Fibroblast of villous mesenchyme (primary cell): ENCODE data around the gene CBX1. TPM values are rescaled to one million over a fixed set of nuclear protein-coding genes. Genes with fewer than 3 reads are reported as not detected.

Experiments
- DNase-seq: peaks from one replicate; pipeline ENCODE4 v3.0.0-alpha.2; 2010; ENCODE audit warnings: low read depth
- H3K4me3 ChIP-seq: 2 replicates; pipeline ENCODE4 v1.5.1; 2011; ENCODE audit warnings: low read depth, mild to moderate bottlenecking, low read length
- total RNA-seq: library from RNA; depleted of rRNA; stranded (reverse); fragments of >200 nt; gene quantifications from 2 replicates; pipeline ENCODE4 v1.2.3, GENCODE V29; 2012
- TF ChIP-seq, protein P1 (sequence below): IDR thresholded peaks from 2 replicates; pipeline ENCODE4 v1.5.1; 2012; ENCODE audit warnings: low read depth, mild to moderate bottlenecking, low read length; ENCODE audit not compliant: insufficient read depth

Gene CBX1
- total RNA-seq, 1 donor: 60.9 TPM

DNA sequence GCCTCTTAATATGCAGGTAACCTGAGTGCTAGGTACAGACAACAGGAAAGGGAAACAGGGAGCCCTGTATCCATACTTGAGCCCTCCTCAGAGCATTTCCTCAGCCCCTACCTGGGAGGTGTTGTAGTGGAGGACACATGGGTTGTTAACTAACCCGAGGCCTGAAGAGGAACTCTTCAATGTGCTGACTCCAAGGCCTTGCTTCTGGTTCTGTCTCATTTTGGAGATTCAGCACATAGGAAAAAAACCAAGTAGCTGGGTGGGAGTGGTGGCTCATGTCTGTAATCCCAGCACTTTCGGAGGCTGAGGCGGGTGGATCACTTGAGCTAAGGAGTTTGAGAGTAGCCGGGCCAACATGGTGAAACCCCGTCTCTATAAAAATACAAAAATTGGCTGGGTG, 31.1 kb upstream of the CBX1 start:
- no peak overlapping the region for H3K4me3 ChIP-seq
- TF ChIP-seq, protein P1, sequence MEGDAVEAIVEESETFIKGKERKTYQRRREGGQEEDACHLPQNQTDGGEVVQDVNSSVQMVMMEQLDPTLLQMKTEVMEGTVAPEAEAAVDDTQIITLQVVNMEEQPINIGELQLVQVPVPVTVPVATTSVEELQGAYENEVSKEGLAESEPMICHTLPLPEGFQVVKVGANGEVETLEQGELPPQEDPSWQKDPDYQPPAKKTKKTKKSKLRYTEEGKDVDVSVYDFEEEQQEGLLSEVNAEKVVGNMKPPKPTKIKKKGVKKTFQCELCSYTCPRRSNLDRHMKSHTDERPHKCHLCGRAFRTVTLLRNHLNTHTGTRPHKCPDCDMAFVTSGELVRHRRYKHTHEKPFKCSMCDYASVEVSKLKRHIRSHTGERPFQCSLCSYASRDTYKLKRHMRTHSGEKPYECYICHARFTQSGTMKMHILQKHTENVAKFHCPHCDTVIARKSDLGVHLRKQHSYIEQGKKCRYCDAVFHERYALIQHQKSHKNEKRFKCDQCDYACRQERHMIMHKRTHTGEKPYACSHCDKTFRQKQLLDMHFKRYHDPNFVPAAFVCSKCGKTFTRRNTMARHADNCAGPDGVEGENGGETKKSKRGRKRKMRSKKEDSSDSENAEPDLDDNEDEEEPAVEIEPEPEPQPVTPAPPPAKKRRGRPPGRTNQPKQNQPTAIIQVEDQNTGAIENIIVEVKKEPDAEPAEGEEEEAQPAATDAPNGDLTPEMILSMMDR: no peak
- no peak for DNase-seq

DNA sequence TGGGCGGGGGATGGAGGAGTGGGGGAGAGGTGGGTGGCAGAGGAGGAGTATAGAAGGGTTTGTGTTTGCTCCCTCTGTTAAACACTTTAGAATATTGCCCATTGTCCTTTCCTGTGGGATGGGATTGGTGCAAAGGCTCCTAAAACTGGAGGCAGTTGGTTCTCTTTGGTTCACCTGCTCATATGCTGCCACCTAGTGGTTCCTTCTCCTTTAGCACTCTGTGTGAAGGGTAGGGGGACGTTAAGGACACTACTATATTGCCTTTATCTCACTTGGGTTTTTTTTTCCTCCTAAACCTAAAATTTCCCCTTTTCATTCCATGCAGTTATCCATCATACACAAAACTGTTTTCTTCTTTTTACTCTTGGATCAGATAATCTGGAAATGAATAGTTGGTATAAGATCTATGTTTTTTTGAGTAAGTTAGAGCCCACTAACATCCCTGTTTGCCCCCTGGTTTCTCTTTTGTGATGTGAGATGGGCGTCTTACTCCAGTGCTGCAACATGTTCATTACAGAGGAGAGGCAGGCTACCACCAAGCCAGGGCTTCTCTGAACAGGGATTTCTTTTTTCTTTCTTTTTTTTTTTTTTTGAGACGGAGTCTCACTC, 30.0 kb upstream of the CBX1 start:
- no peak overlapping the region for H3K4me3 ChIP-seq
- TF ChIP-seq, protein P1: peak; percentile 95
- peak; percentile 73 for DNase-seq

DNA sequence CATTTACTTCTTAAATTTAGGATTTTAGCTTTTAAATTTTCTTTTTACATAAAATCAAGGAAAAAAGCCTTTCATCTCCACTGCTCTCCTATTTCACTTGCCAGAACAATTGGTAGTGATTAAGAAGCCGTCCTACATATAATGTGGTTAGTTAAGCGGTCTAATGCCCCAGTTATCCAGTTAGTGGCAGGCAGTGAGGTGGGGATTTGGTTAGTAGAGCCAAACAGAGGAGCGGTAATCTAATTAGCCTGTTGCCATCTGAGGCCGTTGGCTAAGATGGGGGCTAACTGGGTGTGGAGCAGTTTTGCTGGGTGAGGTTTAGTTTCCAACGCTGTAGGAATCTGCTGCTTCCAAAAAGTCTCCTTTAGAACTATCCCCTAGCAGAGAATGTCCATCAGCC, 28.7 kb upstream of the CBX1 start:
- TF ChIP-seq, protein P1: no peak
- DNase-seq: no peak
- no peak overlapping the region for H3K4me3 ChIP-seq

DNA sequence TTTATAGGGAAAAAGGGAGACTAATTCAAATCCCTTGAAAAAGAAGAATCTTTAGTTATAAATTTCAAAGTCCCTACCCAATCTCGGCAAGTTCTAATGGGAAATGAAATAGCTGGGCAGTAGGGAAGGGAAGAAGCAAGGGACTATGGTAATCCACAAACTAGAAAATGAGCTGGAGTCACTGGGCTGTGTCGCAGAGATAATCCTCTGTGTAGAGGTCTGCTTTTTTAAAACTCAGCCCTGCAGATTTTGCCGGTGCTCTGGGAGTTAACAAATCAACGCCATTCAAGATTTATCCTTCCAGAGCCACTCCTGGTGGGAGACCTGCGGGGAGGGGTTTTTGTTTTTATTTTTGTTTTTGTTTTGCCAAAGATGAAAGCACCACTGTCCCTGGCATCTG, 27.1 kb upstream of the CBX1 start:
- no peak for DNase-seq

DNA sequence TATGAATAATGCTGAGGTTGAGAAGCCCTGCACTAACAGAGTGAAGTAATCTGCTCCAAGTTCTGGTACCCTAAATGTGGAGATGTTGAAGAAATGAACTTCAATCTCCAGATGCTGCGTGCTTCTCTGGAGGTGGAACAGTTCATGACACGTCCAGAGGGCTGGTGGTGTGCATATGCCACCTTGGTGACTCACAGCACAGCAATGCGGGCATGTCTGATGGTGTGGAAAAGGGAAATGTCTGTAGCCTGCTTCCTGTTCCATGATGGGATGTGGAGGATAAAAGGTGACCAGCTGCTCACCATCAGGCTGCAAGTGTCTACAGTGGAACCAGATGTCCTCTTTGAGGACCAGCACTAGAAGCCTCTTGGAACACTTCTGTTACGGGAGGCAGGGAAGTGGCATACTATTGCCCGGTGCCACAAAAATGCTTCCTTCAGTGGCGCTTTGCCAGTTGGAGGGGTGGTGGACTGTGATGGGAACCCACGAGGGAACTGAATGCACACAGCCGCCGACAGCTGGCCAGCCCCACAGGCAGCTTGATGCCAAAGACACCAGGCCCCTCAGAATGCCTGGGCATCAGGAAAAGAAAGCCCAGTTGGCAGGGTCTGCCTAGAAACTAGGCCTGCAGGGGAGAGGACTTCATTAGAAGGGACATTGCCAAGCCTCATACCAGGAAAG, 26.2 kb upstream of the CBX1 start:
- no peak overlapping the region for H3K4me3 ChIP-seq
- TF ChIP-seq, protein P1: no peak
- DNase-seq: no peak

More for the DNA sequence above, 27.1 kb upstream of the CBX1 start:
- TF ChIP-seq, protein P1: no peak
- H3K4me3 ChIP-seq: no peak overlapping the region

DNA sequence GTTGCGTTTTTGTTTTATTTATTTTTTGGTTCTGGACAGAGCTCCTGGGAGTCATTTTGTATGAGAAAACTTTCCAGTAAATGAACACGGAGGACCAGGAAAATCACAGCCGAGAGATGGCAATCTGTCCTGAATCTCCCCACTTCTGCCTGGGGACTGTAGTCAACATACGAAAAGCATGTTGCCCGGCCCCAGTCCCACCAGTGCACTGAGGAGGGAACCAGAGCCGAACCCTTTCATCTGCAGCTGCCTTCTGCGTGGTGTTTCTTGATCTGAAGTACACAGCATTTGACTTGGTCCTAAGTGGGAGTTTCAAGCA, 25.2 kb upstream of the CBX1 start:
- no peak for DNase-seq
- no peak overlapping the region for H3K4me3 ChIP-seq
- TF ChIP-seq, protein P1: no peak
